ENCODE results near the gene SMYD1.

SMYD1 gene

GRCh38 chr2:88049622-88050021, 18.0 kb upstream of the SMYD1 start:
- Mint-ChIP-seq H3K4me1 (ENCODE audit: low read depth) (peaks cover 92% of the 10 kb centered on the region), H3K9me3 (no peaks in the 10 kb centered on the region), H3K36me3 (ENCODE audit: low read depth) (peaks cover 65% of the 10 kb centered on the region), H3K27me3 (no peaks in the 10 kb centered on the region), H3K27ac (no peak overlapping the region), H3K4me3 (no peak overlapping the region)

GRCh38 chr2:88051792-88052191, 15.8 kb upstream of the SMYD1 start:
- H3K36me3 Mint-ChIP-seq (ENCODE audit: low read depth), result peaks cover 62% of the 10 kb centered on the region
- peak overlapping the region; percentile 58 for H3K27ac Mint-ChIP-seq

GRCh38 chr2:88053296-88053695, 14.3 kb upstream of the SMYD1 start:
- peaks cover 92% of the 10 kb centered on the region for H3K4me1 Mint-ChIP-seq (ENCODE audit: low read depth)
- peak overlapping the region; percentile 92 for H3K4me3 Mint-ChIP-seq

More at GRCh38 chr2:88051792-88052191, 15.8 kb upstream of the SMYD1 start:
- Mint-ChIP-seq H3K9me3 (no peaks in the 10 kb centered on the region), H3K4me3 (peak overlapping the region; percentile 20), H3K27me3 (no peaks in the 10 kb centered on the region), H3K4me1 (ENCODE audit: low read depth) (peaks cover 88% of the 10 kb centered on the region)

GRCh38 chr2:88053934-88054781, 13.5 kb upstream of the SMYD1 start:
- peak overlapping the region; percentile 98 for H3K27ac Mint-ChIP-seq
- no peaks in the 10 kb centered on the region for H3K9me3 Mint-ChIP-seq
- H3K36me3 Mint-ChIP-seq (ENCODE audit: low read depth), result peaks cover 54% of the 10 kb centered on the region
- H3K4me3 Mint-ChIP-seq, result peak overlapping the region; percentile 92
- H3K4me1 Mint-ChIP-seq (ENCODE audit: low read depth), result peaks cover 88% of the 10 kb centered on the region
- no peaks in the 10 kb centered on the region for H3K27me3 Mint-ChIP-seq

More at GRCh38 chr2:88053296-88053695, 14.3 kb upstream of the SMYD1 start:
- no peaks in the 10 kb centered on the region for H3K9me3 Mint-ChIP-seq
- no peaks in the 10 kb centered on the region for H3K27me3 Mint-ChIP-seq
- peaks cover 62% of the 10 kb centered on the region for H3K36me3 Mint-ChIP-seq (ENCODE audit: low read depth)
- H3K27ac Mint-ChIP-seq, result peak overlapping the region; percentile 98

GRCh38 chr2:88054782-88055370, 12.7 kb upstream of the SMYD1 start:
- Mint-ChIP-seq H3K36me3 (ENCODE audit: low read depth) (peaks cover 47% of the 10 kb centered on the region), H3K4me3 (peak overlapping the region; percentile 92), H3K27me3 (no peaks in the 10 kb centered on the region), H3K4me1 (ENCODE audit: low read depth) (peaks cover 80% of the 10 kb centered on the region), H3K9me3 (no peaks in the 10 kb centered on the region), H3K27ac (peak overlapping the region; percentile 98)

- Mint-ChIP-seq H3K27me3 (no peaks in the 10 kb centered on the region), H3K27ac (peak within 1 kb of the TSS; percentile 98), H3K36me3 (ENCODE audit: low read depth) (peaks cover 42% of the 10 kb centered on the region), H3K4me3 (peak within 1 kb of the TSS; percentile 92), H3K9me3 (no peaks in the 10 kb centered on the region), H3K4me1 (ENCODE audit: low read depth) (peaks cover 77% of the 10 kb centered on the region)
These were observed 12.1 kb upstream of the SMYD1 start, which contains the start of gene KRCC1 for GRCh38 chr2:88055371-88056128. Gene KRCC1 (minus strand): TSS chr2:88055783. CDS start chr2:88028563, 27,220 bp downstream.

GRCh38 chr2:88057437-88057844, 10.2 kb upstream of the SMYD1 start:
- Mint-ChIP-seq H3K4me1 (ENCODE audit: low read depth) (peaks cover 65% of the 10 kb centered on the region), H3K9me3 (no peaks in the 10 kb centered on the region), H3K27me3 (no peaks in the 10 kb centered on the region), H3K36me3 (ENCODE audit: low read depth) (peaks cover 28% of the 10 kb centered on the region), H3K4me3 (peak overlapping the region; percentile 92), H3K27ac (peak overlapping the region; percentile 69)

- H3K27ac Mint-ChIP-seq, result no peak overlapping the region
- H3K4me1 Mint-ChIP-seq (ENCODE audit: low read depth), result peaks cover 58% of the 10 kb centered on the region
- no peaks in the 10 kb centered on the region for H3K27me3 Mint-ChIP-seq
- H3K36me3 Mint-ChIP-seq (ENCODE audit: low read depth), result peaks cover 20% of the 10 kb centered on the region
- H3K9me3 Mint-ChIP-seq, result no peaks in the 10 kb centered on the region
- no peak overlapping the region for H3K4me3 Mint-ChIP-seq
These were observed 9.4 kb upstream of the SMYD1 start for GRCh38 chr2:88058191-88058590.

- H3K9me3 Mint-ChIP-seq, result no peaks in the 10 kb centered on the region
- no peaks in the 10 kb centered on the region for H3K27me3 Mint-ChIP-seq
- no peak overlapping the region for H3K4me3 Mint-ChIP-seq
These were observed 7.4 kb upstream of the SMYD1 start for GRCh38 chr2:88059979-88060906.

GRCh38 chr2:88060907-88061275, 6.7 kb upstream of the SMYD1 start:
- peaks cover 36% of the 10 kb centered on the region for H3K4me1 Mint-ChIP-seq (ENCODE audit: low read depth)
- no peaks in the 10 kb centered on the region for H3K36me3 Mint-ChIP-seq (ENCODE audit: low read depth)
- no peak overlapping the region for H3K27ac Mint-ChIP-seq
- no peaks in the 10 kb centered on the region for H3K9me3 Mint-ChIP-seq
- no peaks in the 10 kb centered on the region for H3K27me3 Mint-ChIP-seq
- no peak overlapping the region for H3K4me3 Mint-ChIP-seq

More at GRCh38 chr2:88059979-88060906, 7.4 kb upstream of the SMYD1 start:
- H3K4me1 Mint-ChIP-seq (ENCODE audit: low read depth), result peaks cover 39% of the 10 kb centered on the region
- no peak overlapping the region for H3K27ac Mint-ChIP-seq
- no peaks in the 10 kb centered on the region for H3K36me3 Mint-ChIP-seq (ENCODE audit: low read depth)

GRCh38 chr2:88061295-88061694, 6.3 kb upstream of the SMYD1 start:
- Mint-ChIP-seq H3K4me1 (ENCODE audit: low read depth) (peaks cover 32% of the 10 kb centered on the region), H3K27ac (no peak overlapping the region), H3K9me3 (no peaks in the 10 kb centered on the region), H3K4me3 (no peak overlapping the region), H3K27me3 (no peaks in the 10 kb centered on the region), H3K36me3 (ENCODE audit: low read depth) (no peaks in the 10 kb centered on the region)

- Mint-ChIP-seq H3K27me3 (no peaks in the 10 kb centered on the region), H3K36me3 (ENCODE audit: low read depth) (no peaks in the 10 kb centered on the region), H3K4me1 (ENCODE audit: low read depth) (peaks cover 5% of the 10 kb centered on the region), H3K27ac (no peak overlapping the region), H3K9me3 (no peaks in the 10 kb centered on the region), H3K4me3 (no peak overlapping the region)
These were observed 1.1 kb upstream of the SMYD1 start for GRCh38 chr2:88066543-88066942.

GRCh38 chr2:88067189-88067588, 436 bp upstream of the SMYD1 start:
- H3K27me3 Mint-ChIP-seq, result no peaks in the 10 kb centered on the region
- H3K9me3 Mint-ChIP-seq, result no peaks in the 10 kb centered on the region
- no peaks in the 10 kb centered on the region for H3K36me3 Mint-ChIP-seq (ENCODE audit: low read depth)
- H3K4me3 Mint-ChIP-seq, result no peak overlapping the region
- no peak overlapping the region for H3K27ac Mint-ChIP-seq
- H3K4me1 Mint-ChIP-seq (ENCODE audit: low read depth), result peaks cover 5% of the 10 kb centered on the region

- H3K9me3 Mint-ChIP-seq, result no peaks in the 10 kb centered on the region
- no peaks in the 10 kb centered on the region for H3K36me3 Mint-ChIP-seq (ENCODE audit: low read depth)
- H3K4me3 Mint-ChIP-seq, result no peak overlapping the region
- no peaks in the 10 kb centered on the region for H3K27me3 Mint-ChIP-seq
- no peak overlapping the region for H3K27ac Mint-ChIP-seq
- H3K4me1 Mint-ChIP-seq (ENCODE audit: low read depth), result peaks cover 5% of the 10 kb centered on the region
These were observed 419 bp downstream of the SMYD1 start for GRCh38 chr2:88068044-88068443.
